Measurements from ENCODE around the gene PEX5L. TPM values are rescaled to one million over a fixed set of nuclear protein-coding genes. Genes with fewer than 3 reads are reported as not detected.

The PEX5L gene
- total and polyA plus RNA-seq, 2 experiments from 2014 or later, result 6.3 to 7.0 TPM

GRCh38 chr3:179948740-179949139, 88.0 kb downstream of the PEX5L start (continued):
- TF ChIP-seq EZH2phosphoT487 (IDR thresholded peaks at IDR 0.05; ENCODE audit: unreplicated experiment) (no peak), JUNB (IDR thresholded peaks at IDR 0.05; ENCODE audit: unreplicated experiment) (no peak), CTCF (conservative IDR thresholded peaks at IDR 0.05; ENCODE audit: low read depth in 2 of 2) (no peak), POLR2AphosphoS5 (IDR thresholded peaks at IDR 0.05; ENCODE audit: low read depth) (no peak), ETS1 (IDR thresholded peaks at IDR 0.05) (no peak), EZH2 (IDR thresholded peaks at IDR 0.05; ENCODE audit: low read depth, unreplicated experiment) (no peak), NANOG (IDR thresholded peaks at IDR 0.05; ENCODE audit: borderline replicate concordance) (no peak), REST (IDR thresholded peaks at IDR 0.05; ENCODE audit: unreplicated experiment) (no peak)

GRCh38 chr3:179945569-179945968, 91.2 kb downstream of the PEX5L start:
- H3K9me3 Mint-ChIP-seq, result no peaks in the 10 kb centered on the region
- Histone ChIP-seq H3F3A (replicated peaks; ENCODE audit: low read depth) (no peaks in the 10 kb centered on the region), H3K9me2 (ENCODE audit: insufficient read depth) (no peaks in the 10 kb centered on the region), H3K4me2 (no peak overlapping the region), H3K4me3 (no peak overlapping the region), H3K79me2 (replicated peaks; ENCODE audit: insufficient read depth) (no peaks in the 10 kb centered on the region), H4K20me1 (replicated peaks; ENCODE audit: insufficient read depth) (no peaks in the 10 kb centered on the region), H3K36me3 (ENCODE audit: insufficient read depth) (no peaks in the 10 kb centered on the region), H3K4me1 (ENCODE audit: insufficient read depth) (peaks cover 17% of the 10 kb centered on the region), H3K27ac (ENCODE audit: low read depth) (no peak overlapping the region), H2AFZ (no peak overlapping the region), H3K27me3 (ENCODE audit: insufficient read depth) (no peaks in the 10 kb centered on the region)
- DNase-seq (ENCODE audit: low spot score), result no peak
- H3K4me1 Mint-ChIP-seq, result peaks cover 33% of the 10 kb centered on the region
- ATAC-seq, result no peak
- no peaks in the 10 kb centered on the region for H3K36me3 Mint-ChIP-seq (ENCODE audit: low read depth)
- H3K27ac Mint-ChIP-seq, result no peak overlapping the region
- H3K27me3 Mint-ChIP-seq (ENCODE audit: insufficient read depth, low read depth, poor library complexity), result peaks cover 3% of the 10 kb centered on the region
- no peak overlapping the region for H3K4me3 Mint-ChIP-seq
- TF ChIP-seq ZNF462 (CRISPR knock-in tag; IDR thresholded peaks at IDR 0.05) (no peak), POLR2AphosphoS5 (IDR thresholded peaks at IDR 0.05; ENCODE audit: low read depth) (no peak), CREB1 (CRISPR knock-in tag; IDR thresholded peaks at IDR 0.05; ENCODE audit: low read depth) (no peak), STAT1 (IDR thresholded peaks at IDR 0.05; ENCODE audit: unreplicated experiment) (no peak), ETS1 (IDR thresholded peaks at IDR 0.05) (no peak), ZNF331 (CRISPR knock-in tag; IDR thresholded peaks at IDR 0.05; ENCODE audit: low read depth) (no peak)
